HEK293 (cell line): ENCODE measurements around the gene ARL13A.

Source experiments
- CTCF ChIA-PET: fragments of 350-600 bp; formaldehyde crosslinking; extraction: SDS; loops from one replicate; lab custom pipeline; 2021; ENCODE audit warnings: antibody characterized with exemption; lab: Yijun Ruan, JAX
- POLR2A ChIA-PET: fragments of 300-600 bp; formaldehyde crosslinking; extraction: SDS; loops from one replicate; lab custom pipeline; 2020; ENCODE audit warnings: antibody characterized with exemption, inconsistent platforms; lab: Yijun Ruan, JAX
- H3K27ac ChIP-seq: fragments of 200-500 bp; sonication (Bioruptor generic); 2 replicates; pipeline ENCODE4 v1.5.1; 2014; ENCODE audit warnings: low read depth, low read length, control low read depth, inconsistent platforms; ENCODE audit errors: extremely low read depth
- H3K36me3 ChIP-seq, 2 experiments: fragments of 200-500 bp in 1 of 2; sonication (Bioruptor generic) in 1 of 2; 1 replicate in 1 of 2; 2 replicates in 1 of 2; pipeline ENCODE4 v1.5.1; 2014 to 2017; ENCODE audit warnings: inconsistent platforms in 2 of 2, low read length in 2 of 2; ENCODE audit not compliant: control insufficient read depth in 2 of 2, insufficient read depth in 1 of 2
- H3K4me1 ChIP-seq: fragments of 200-500 bp; sonication (Bioruptor generic); 2 replicates; pipeline ENCODE4 v1.5.1; 2014; ENCODE audit warnings: mild to moderate bottlenecking, low read length, inconsistent platforms; ENCODE audit not compliant: control insufficient read depth, insufficient read depth
- H3K4me3 ChIP-seq: 2 replicates; pipeline ENCODE4 v1.5.1; 2011; ENCODE audit warnings: low read depth, mild to moderate bottlenecking, control low read depth, low read length, moderate library complexity
- H3K9me3 ChIP-seq: fragments of 200-500 bp; sonication (Bioruptor generic); 2 replicates; pipeline ENCODE4 v1.5.1; 2014; ENCODE audit warnings: low read depth, low read length, inconsistent platforms; ENCODE audit not compliant: control insufficient read depth, insufficient read depth
- BCL6B ChIP-seq: fragments of 450-650 bp; formaldehyde crosslinking; IDR thresholded peaks from 2 replicates; pipeline ENCODE4 v1.5.1; 2017; ENCODE audit warnings: missing biosample characterization, missing genetic modification characterization
- GFI1B ChIP-seq: fragments of 450-650 bp; formaldehyde crosslinking; IDR thresholded peaks from 2 replicates; pipeline ENCODE4 v1.5.1; 2016; ENCODE audit warnings: missing biosample characterization, missing genetic modification characterization
- HOXA7 ChIP-seq: sonication (generic); formaldehyde crosslinking; IDR thresholded peaks from 2 replicates; pipeline ENCODE4 v1.8.1; 2022; ENCODE audit warnings: missing genetic modification reagents, borderline replicate concordance
- KLF8 ChIP-seq: fragments of 450-650 bp; formaldehyde crosslinking; IDR thresholded peaks from 2 replicates; pipeline ENCODE4 v1.5.1; 2016; ENCODE audit warnings: missing biosample characterization, missing genetic modification characterization
- MZF1 ChIP-seq: fragments of 450-650 bp; formaldehyde crosslinking; IDR thresholded peaks from 2 replicates; pipeline ENCODE4 v1.5.1; 2017; ENCODE audit warnings: missing biosample characterization, missing genetic modification characterization, borderline replicate concordance
- OVOL3 ChIP-seq: fragments of 450-650 bp; formaldehyde crosslinking; IDR thresholded peaks from 2 replicates; pipeline ENCODE4 v1.5.1; 2016; ENCODE audit warnings: missing biosample characterization, missing genetic modification characterization
- SP2 ChIP-seq: fragments of 450-650 bp; formaldehyde crosslinking; IDR thresholded peaks from 2 replicates; pipeline ENCODE4 v1.5.1; 2016; ENCODE audit warnings: missing biosample characterization, missing genetic modification characterization
- TRIM28 ChIP-seq: IDR thresholded peaks from 2 replicates; pipeline ENCODE4 v1.6.1; 2011; ENCODE audit warnings: low read length, control low read depth, borderline replicate concordance
- ZBTB17 ChIP-seq: fragments of 450-650 bp; formaldehyde crosslinking; IDR thresholded peaks from 2 replicates; pipeline ENCODE4 v1.5.1; 2016; ENCODE audit warnings: missing biosample characterization, missing genetic modification characterization
- ZFHX2 ChIP-seq: fragments of 450-650 bp; formaldehyde crosslinking; conservative IDR thresholded peaks from 2 replicates; pipeline ENCODE4 v1.5.1; 2016; ENCODE audit warnings: missing biosample characterization, missing genetic modification characterization
- ZFP3 ChIP-seq: fragments of 450-650 bp; formaldehyde crosslinking; IDR thresholded peaks from 2 replicates; pipeline ENCODE4 v1.5.1; 2016; ENCODE audit warnings: low read depth, missing biosample characterization, missing genetic modification characterization
- ZNF114 ChIP-seq: fragments of 450-650 bp; formaldehyde crosslinking; IDR thresholded peaks from 2 replicates; pipeline ENCODE4 v1.5.0; 2017; ENCODE audit warnings: missing biosample characterization, missing genetic modification characterization
- ZNF138 ChIP-seq: fragments of 450-650 bp; formaldehyde crosslinking; IDR thresholded peaks from 2 replicates; pipeline ENCODE4 v1.5.1; 2016; ENCODE audit warnings: missing biosample characterization, missing genetic modification characterization, borderline replicate concordance
- ZNF184 ChIP-seq: fragments of 450-650 bp; IDR thresholded peaks from 2 replicates; pipeline ENCODE4 v1.5.1; 2018; ENCODE audit warnings: missing biosample characterization, mild to moderate bottlenecking, missing genetic modification characterization
- ZNF19 ChIP-seq: fragments of 450-650 bp; formaldehyde crosslinking; IDR thresholded peaks from 2 replicates; pipeline ENCODE4; 2016; ENCODE audit warnings: missing biosample characterization, missing genetic modification characterization, low read depth
- ZNF24 ChIP-seq: fragments of 450-650 bp; formaldehyde crosslinking; IDR thresholded peaks from 2 replicates; pipeline ENCODE4 v1.5.1; 2016; ENCODE audit warnings: missing biosample characterization, missing genetic modification characterization
- ZNF248 ChIP-seq: fragments of 450-650 bp; formaldehyde crosslinking; IDR thresholded peaks from 2 replicates; pipeline ENCODE4 v1.5.1; 2017; ENCODE audit warnings: missing biosample characterization, missing genetic modification characterization
- ZNF292 ChIP-seq: fragments of 450-650 bp; formaldehyde crosslinking; IDR thresholded peaks from 2 replicates; pipeline ENCODE4 v1.5.1; 2016; ENCODE audit warnings: low read depth, missing biosample characterization, missing genetic modification characterization, borderline replicate concordance
- ZNF335 ChIP-seq: fragments of 450-650 bp; formaldehyde crosslinking; conservative IDR thresholded peaks from 2 replicates; pipeline ENCODE4 v1.5.1; 2016; ENCODE audit warnings: missing biosample characterization, missing genetic modification characterization
- ZNF362 ChIP-seq: fragments of 450-650 bp; formaldehyde crosslinking; IDR thresholded peaks from 2 replicates; pipeline ENCODE4 v1.5.1; 2016; ENCODE audit warnings: missing biosample characterization, missing genetic modification characterization
- ZNF37A ChIP-seq: fragments of 450-650 bp; IDR thresholded peaks from 2 replicates; pipeline ENCODE4 v1.5.1; 2018; ENCODE audit warnings: missing biosample characterization, missing genetic modification characterization
- ZNF391 ChIP-seq: fragments of 450-650 bp; formaldehyde crosslinking; IDR thresholded peaks from 2 replicates; pipeline ENCODE4 v1.5.1; 2016; ENCODE audit warnings: low read depth, missing biosample characterization, missing genetic modification characterization, borderline replicate concordance
- ZNF423 ChIP-seq: fragments of 450-650 bp; formaldehyde crosslinking; IDR thresholded peaks from 2 replicates; pipeline ENCODE4 v1.5.1; 2016; ENCODE audit warnings: missing biosample characterization, missing genetic modification characterization
- ZNF501 ChIP-seq: fragments of 450-650 bp; formaldehyde crosslinking; IDR thresholded peaks from 2 replicates; pipeline ENCODE4 v1.5.1; 2016; ENCODE audit warnings: missing biosample characterization, missing genetic modification characterization
- ZNF518A ChIP-seq: fragments of 450-650 bp; formaldehyde crosslinking; conservative IDR thresholded peaks from 2 replicates; pipeline ENCODE4 v1.5.1; 2016; ENCODE audit warnings: low read depth, missing biosample characterization, missing genetic modification characterization
- ZNF560 ChIP-seq: fragments of 450-650 bp; formaldehyde crosslinking; IDR thresholded peaks from 2 replicates; pipeline ENCODE4 v1.5.1; 2017; ENCODE audit warnings: missing biosample characterization, missing genetic modification characterization, borderline replicate concordance
- ZNF623 ChIP-seq: fragments of 450-650 bp; formaldehyde crosslinking; IDR thresholded peaks from 2 replicates; pipeline ENCODE4 v1.5.1; 2016; ENCODE audit warnings: missing biosample characterization, missing genetic modification characterization
- ZNF626 ChIP-seq: fragments of 450-650 bp; sonication (Bioruptor Pico); formaldehyde crosslinking; IDR thresholded peaks from 2 replicates; pipeline ENCODE4 v1.5.1; 2018; ENCODE audit warnings: missing biosample characterization, missing genetic modification characterization, inconsistent platforms
- ZNF645 ChIP-seq: fragments of 450-650 bp; formaldehyde crosslinking; IDR thresholded peaks from 2 replicates; pipeline ENCODE4; 2016; ENCODE audit warnings: missing biosample characterization, missing genetic modification characterization

Gene ARL13A

GRCh38 chrX:100962811-100963210, 6.7 kb upstream of the ARL13A start (continued):
- TF ChIP-seq ZNF501 (no peak), ZFP3 (tag by site-specific recombination) (no peak), ZNF623 (tag by site-specific recombination) (peak; percentile 57), ZNF184 (no peak), HOXA7 (CRISPR knock-in tag) (no peak), ZNF292 (tag by site-specific recombination) (0 out of 2 replicates have a peak, but pooled peaks have one; percentile 25), ZNF518A (tag by site-specific recombination) (peak; percentile 76), ZNF335 (tag by site-specific recombination) (no peak), TRIM28 (no peak), ZFHX2 (tag by site-specific recombination) (no peak), SP2 (tag by site-specific recombination) (no peak), ZNF391 (tag by site-specific recombination) (no peak), ZNF626 (tag by site-specific recombination) (no peak), ZNF24 (no peak)

GRCh38 chrX:100964362-100964761, 5.1 kb upstream of the ARL13A start:
- H3K36me3 ChIP-seq = no peaks in the 10 kb centered on the region
- no peaks in the 10 kb centered on the region for H3K4me1 ChIP-seq
- H3K4me3 ChIP-seq = no peak overlapping the region
- no peak overlapping the region for H3K27ac ChIP-seq
- TF ChIP-seq ZNF114 (tag by site-specific recombination) = no peak
- no peak for TF ChIP-seq GFI1B (tag by site-specific recombination)
- TF ChIP-seq ZNF560 (tag by site-specific recombination) = no peak
- TF ChIP-seq ZNF138 (tag by site-specific recombination) = no peak
- TF ChIP-seq MZF1 (tag by site-specific recombination) = no peak
- no peak for TF ChIP-seq ZNF362 (tag by site-specific recombination)
- no peak for TF ChIP-seq ZNF645
- no peak for TF ChIP-seq ZNF626 (tag by site-specific recombination)
- TF ChIP-seq ZBTB17 (tag by site-specific recombination) = no peak
- TF ChIP-seq KLF8 (tag by site-specific recombination) = no peak
- no peak for TF ChIP-seq ZNF423
- no peak for TF ChIP-seq BCL6B (tag by site-specific recombination)
- no peak for TF ChIP-seq ZNF248 (tag by site-specific recombination)
- no peak for TF ChIP-seq ZNF19 (tag by site-specific recombination)
- TF ChIP-seq OVOL3 (tag by site-specific recombination) = no peak
- no peak for TF ChIP-seq ZNF37A (tag by site-specific recombination)
- ChIA-PET POLR2A (no interaction called here), CTCF (no interaction called here)
- no peaks in the 10 kb centered on the region for H3K9me3 ChIP-seq
